SH-SY5Y (cell line): ENCODE results near the gene MPG.

Experiments
- GATA2 ChIP-seq: IDR thresholded peaks from 2 replicates; pipeline ENCODE4 v1.6.1; 2011; ENCODE audit warnings: mild to moderate bottlenecking, low read depth, low read length
- GATA3 ChIP-seq: IDR thresholded peaks from 2 replicates; pipeline ENCODE4 v1.6.1; 2011; ENCODE audit warnings: low read depth, mild to moderate bottlenecking, low read length, moderate library complexity

- no peak for TF ChIP-seq GATA2
- no peak for TF ChIP-seq GATA3
Measured at GRCh38 chr16:88613-89012, 10.6 kb downstream of the MPG start.
